NCI-H748 (cell line): ENCODE measurements around the gene SNX25.
"Not testable (repeated sequence)": the region's sequence is repeated elsewhere in the genome, so short reads cannot be mapped to it uniquely, and the experiment has no call there.

ENCODE experiments used
- DNase-seq: peaks from one replicate; lab custom pipeline; 2025; ENCODE audit not compliant: unreplicated experiment; lab: John Stamatoyannopoulos, UW

The SNX25 gene

GRCh38 chr4:185229021-185229818 lies 19.8 kb downstream of the SNX25 start:
- DNase-seq: no peak

- no peak for DNase-seq
These were observed 23.0 kb downstream of the SNX25 start for GRCh38 chr4:185232370-185232769.

- DNase-seq: no peak
These were observed 25.9 kb downstream of the SNX25 start for GRCh38 chr4:185235119-185235842.

GRCh38 chr4:185235843-185236503 lies 26.6 kb downstream of the SNX25 start:
- peak; percentile 14 for DNase-seq

DNA sequence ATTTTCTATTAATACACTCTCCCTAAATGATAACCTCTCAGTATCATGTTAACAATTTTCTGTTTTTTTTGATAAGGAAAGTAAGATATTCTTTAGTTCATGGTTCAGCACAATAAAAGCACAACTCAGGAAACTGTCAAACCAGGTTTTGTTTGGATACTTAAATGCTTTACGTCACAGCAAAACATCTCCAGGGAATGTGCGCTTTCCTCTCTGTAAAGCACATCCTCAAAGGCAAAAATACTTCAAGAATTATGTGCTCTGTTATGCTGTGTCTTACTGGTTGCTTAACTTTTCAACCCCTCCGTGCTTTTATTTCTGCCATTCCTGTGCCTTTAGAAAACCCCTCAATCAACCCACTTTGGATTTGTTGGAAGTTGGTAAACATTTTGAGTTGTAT lies 27.8 kb downstream of the SNX25 start:
- no peak for DNase-seq

DNA sequence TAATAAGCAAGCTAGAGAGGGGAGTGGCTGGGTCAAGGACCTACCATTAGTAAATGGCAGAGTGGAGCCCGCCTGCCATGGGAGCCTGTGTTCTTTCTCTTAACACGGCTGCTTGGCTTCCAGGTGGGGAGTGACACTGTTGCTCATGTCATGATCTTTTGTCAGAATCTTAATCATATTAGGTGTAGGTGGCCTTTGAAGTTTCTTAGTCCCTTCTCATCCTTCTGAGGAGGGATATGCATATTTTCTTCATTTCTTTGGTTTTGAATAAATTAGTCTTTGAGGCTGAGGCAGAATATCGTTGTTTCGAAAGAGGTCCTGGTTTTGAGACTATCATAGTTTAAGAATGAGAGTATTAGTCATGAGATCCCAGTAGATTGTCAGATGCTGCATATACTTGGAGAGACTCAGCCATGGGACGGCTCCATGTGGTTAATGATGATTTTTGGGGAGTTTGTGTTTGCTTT lies 28.9 kb downstream of the SNX25 start:
- no peak for DNase-seq

- DNase-seq: peak; percentile 13
These were observed 29.4 kb downstream of the SNX25 start for GRCh38 chr4:185238750-185239149.

GRCh38 chr4:185240486-185240885 lies 31.1 kb downstream of the SNX25 start:
- not testable (repeated sequence) for DNase-seq

- no peak for DNase-seq
These were observed 33.5 kb downstream of the SNX25 start for GRCh38 chr4:185242749-185243533.

- DNase-seq: no peak
These were observed 34.5 kb downstream of the SNX25 start for GRCh38 chr4:185243879-185244278.

GRCh38 chr4:185244763-185245162 lies 35.4 kb downstream of the SNX25 start:
- DNase-seq: no peak

DNA sequence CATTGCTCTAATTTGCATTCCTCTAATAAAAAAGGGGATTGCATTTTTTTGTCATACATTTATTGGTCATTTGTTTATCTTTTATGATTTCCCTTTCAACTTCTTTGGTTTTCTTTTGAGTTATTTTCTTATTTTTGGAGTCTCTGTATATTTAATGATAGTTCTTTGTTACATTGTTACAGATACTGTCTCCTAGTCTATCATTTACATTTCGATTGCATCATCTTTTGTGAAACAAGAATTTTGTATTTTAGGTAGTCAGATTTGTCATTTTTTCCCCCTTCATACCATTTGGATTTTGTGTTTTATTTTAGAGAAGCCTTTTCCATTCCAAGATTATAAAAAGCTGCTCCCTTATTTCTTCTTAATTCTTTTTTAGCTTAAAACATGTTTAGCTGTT lies 37.1 kb downstream of the SNX25 start:
- DNase-seq: no peak

DNA sequence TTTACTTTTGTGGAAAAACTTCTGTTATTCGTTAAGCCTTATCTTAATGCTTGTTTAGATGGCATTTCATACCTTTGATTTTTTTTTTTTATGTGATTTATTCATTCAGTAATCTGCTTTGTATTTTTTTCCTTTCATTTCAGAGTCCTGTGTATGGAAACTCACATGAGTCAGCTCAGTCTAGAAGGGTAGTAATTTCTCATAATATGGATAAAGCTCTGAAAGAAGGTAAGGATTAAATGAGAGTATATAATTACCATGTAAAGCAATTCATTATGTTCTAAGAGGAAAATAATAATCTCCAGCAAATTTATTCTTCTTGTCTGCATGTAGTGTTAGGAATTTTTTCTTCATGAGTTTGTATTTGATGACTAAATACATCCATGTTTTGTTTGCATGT lies 37.8 kb downstream of the SNX25 start:
- DNase-seq: no peak

DNA sequence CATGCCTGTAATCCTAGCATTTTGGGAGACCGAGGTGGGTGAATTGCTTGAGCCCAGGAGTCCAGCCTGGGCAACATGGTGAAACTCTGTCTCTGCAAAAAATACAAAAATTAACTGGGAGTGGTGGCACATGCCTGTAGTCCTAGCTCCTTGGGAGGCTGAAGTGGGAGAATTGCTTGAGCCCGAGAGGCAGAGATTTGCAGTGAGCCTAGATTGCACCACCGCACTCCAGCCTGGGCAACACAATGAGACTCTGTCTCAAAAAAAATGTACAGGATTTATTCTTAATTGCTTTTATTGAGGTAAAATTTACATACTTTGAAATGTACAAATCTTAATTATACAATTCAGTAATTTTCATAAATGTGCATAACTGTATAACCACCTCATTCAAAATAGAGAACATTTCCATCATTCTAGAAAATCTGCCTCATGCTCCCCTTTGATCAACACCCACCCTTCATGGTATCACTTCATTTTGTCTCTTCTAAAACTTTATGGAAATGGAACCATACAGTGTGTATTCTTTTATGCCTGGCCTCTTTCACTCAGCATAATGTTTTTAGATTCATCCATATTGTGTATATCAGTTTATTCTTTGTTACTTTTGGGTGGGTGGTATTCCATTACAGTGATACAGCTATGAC lies 39.1 kb downstream of the SNX25 start:
- no peak for DNase-seq

DNA sequence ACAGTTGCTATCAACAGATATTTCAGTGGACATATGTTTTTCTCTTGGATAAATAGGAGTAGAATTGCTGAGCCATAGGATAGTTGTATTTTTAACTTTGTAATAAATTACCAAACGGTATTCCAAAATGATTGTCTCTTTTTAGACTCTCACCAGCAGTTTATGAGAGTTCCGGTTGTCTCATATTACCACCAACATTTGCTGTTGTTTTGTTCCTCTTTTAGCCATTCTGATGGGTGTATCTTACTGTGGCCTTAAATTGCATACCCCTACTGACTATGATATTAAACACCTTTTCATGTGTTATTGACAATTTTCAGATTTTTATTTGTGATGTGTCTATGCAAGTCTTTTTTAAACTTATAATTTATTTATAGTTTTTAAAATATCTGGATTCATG lies 39.7 kb downstream of the SNX25 start:
- no peak for DNase-seq

- peak; percentile 28 for DNase-seq
These were observed 45.0 kb downstream of the SNX25 start for GRCh38 chr4:185254434-185254833.

DNA sequence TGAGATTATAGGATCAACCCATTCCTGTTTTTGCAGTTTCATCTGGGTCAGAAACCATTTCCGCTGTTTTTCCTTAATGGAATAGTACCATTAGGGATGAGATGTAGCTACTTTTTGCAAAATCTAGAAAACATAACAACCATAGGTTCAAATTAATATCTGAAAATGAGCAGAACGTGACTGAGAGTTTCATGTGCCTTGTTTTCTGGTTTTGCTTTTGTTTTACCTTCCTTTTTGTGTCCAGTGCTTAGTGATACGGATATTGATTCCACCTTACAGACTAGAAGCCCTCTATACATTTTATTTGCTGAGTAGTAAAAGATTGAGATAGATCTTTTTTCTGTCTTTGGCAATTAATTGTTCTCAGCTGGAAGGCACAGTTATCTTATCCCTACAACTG lies 46.5 kb downstream of the SNX25 start:
- DNase-seq: no peak

- DNase-seq: no peak
These were observed 47.0 kb downstream of the SNX25 start for GRCh38 chr4:185256446-185256845.

DNA sequence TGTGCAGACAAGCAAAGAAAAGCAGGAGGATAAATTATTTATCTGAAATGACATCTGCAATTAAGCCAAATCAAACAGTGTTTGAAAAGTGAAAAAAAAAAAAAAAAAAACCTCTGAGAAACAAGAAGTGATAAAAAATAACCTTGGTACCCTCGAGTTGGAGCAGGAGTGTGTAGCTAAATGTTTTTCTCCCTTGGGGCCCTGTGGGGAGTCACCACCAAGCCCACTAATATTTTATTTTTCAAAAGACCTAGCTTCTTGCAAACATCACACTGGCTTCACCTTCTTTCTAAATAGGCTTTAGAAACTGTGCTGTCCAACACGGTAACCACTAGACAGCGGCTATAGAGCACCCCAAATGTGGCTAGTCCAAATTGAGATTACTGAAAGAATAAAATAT lies 47.7 kb downstream of the SNX25 start:
- no peak for DNase-seq

GRCh38 chr4:185257694-185258093 lies 48.3 kb downstream of the SNX25 start:
- no peak for DNase-seq

- DNase-seq: not testable (repeated sequence)
These were observed 49.3 kb downstream of the SNX25 start for GRCh38 chr4:185258741-185259140.
